ENCODE results near the gene MAP7D3.

Gene MAP7D3

GRCh38 chrX:136215559-136215958 lies 35.6 kb downstream of the MAP7D3 start:
- TF ChIP-seq CEBPB (IDR thresholded peaks at IDR 0.05) = no peak
- TF ChIP-seq USF1 (IDR thresholded peaks at IDR 0.05) = no peak

- TF ChIP-seq TEAD4 (IDR thresholded peaks at IDR 0.05) = no peak
- TF ChIP-seq REST (IDR thresholded peaks at IDR 0.05; ENCODE audit: low read depth) = no peak
- TF ChIP-seq TCF12 (IDR thresholded peaks at IDR 0.05; ENCODE audit: low read depth) = no peak
- no peak for TF ChIP-seq USF1 (IDR thresholded peaks at IDR 0.05)
- TF ChIP-seq ZBTB7A (IDR thresholded peaks at IDR 0.05; ENCODE audit: low read depth) = no peak
- TF ChIP-seq CREB1 (IDR thresholded peaks at IDR 0.05; ENCODE audit: low read depth) = no peak
- TF ChIP-seq RAD21 (IDR thresholded peaks at IDR 0.05; ENCODE audit: low read depth) = no peak
- TF ChIP-seq MAX (IDR thresholded peaks at IDR 0.05) = no peak
- no peak for TF ChIP-seq CEBPB (IDR thresholded peaks at IDR 0.05)
- TF ChIP-seq FOXM1 (IDR thresholded peaks at IDR 0.05; ENCODE audit: borderline replicate concordance, low read depth) = no peak
- TF ChIP-seq EGR1 (IDR thresholded peaks at IDR 0.05) = no peak
Measured at GRCh38 chrX:136214551-136214950, 36.6 kb downstream of the MAP7D3 start.

GRCh38 chrX:136212557-136213111 lies 38.6 kb downstream of the MAP7D3 start:
- no peak for TF ChIP-seq EP300 (IDR thresholded peaks at IDR 0.05; ENCODE audit: borderline replicate concordance)
- no peak for TF ChIP-seq CEBPB (IDR thresholded peaks at IDR 0.05)
- TF ChIP-seq CREB1 (IDR thresholded peaks at IDR 0.05; ENCODE audit: low read depth) = no peak
- TF ChIP-seq EGR1 (IDR thresholded peaks at IDR 0.05) = no peak
- TF ChIP-seq FOXM1 (IDR thresholded peaks at IDR 0.05; ENCODE audit: borderline replicate concordance, low read depth) = no peak
- TF ChIP-seq ZBTB7A (IDR thresholded peaks at IDR 0.05; ENCODE audit: low read depth) = no peak
- no peak for TF ChIP-seq USF1 (IDR thresholded peaks at IDR 0.05)

- TF ChIP-seq USF1 (IDR thresholded peaks at IDR 0.05) (no peak), TCF12 (IDR thresholded peaks at IDR 0.05; ENCODE audit: low read depth) (no peak), TEAD4 (IDR thresholded peaks at IDR 0.05) (no peak)
Measured at GRCh38 chrX:136211766-136212556, 39.2 kb downstream of the MAP7D3 start.

- TF ChIP-seq YY1 (IDR thresholded peaks at IDR 0.05; ENCODE audit: low read depth) (no peak), CREB1 (IDR thresholded peaks at IDR 0.05; ENCODE audit: low read depth) (no peak), FOXM1 (IDR thresholded peaks at IDR 0.05; ENCODE audit: borderline replicate concordance, low read depth) (no peak)
Measured at GRCh38 chrX:136210806-136211205, 40.4 kb downstream of the MAP7D3 start.

GRCh38 chrX:136210243-136210642 lies 41.0 kb downstream of the MAP7D3 start:
- TF ChIP-seq MAX (IDR thresholded peaks at IDR 0.05) = no peak
- TF ChIP-seq RAD21 (IDR thresholded peaks at IDR 0.05; ENCODE audit: low read depth) = no peak
- no peak for TF ChIP-seq USF1 (IDR thresholded peaks at IDR 0.05)
- TF ChIP-seq ZBTB7A (IDR thresholded peaks at IDR 0.05; ENCODE audit: low read depth) = no peak
- no peak for TF ChIP-seq EP300 (IDR thresholded peaks at IDR 0.05; ENCODE audit: borderline replicate concordance)
- TF ChIP-seq YY1 (IDR thresholded peaks at IDR 0.05; ENCODE audit: low read depth) = no peak
- TF ChIP-seq TAF1 (IDR thresholded peaks at IDR 0.05; ENCODE audit: low read depth) = no peak
- no peak for TF ChIP-seq CEBPB (IDR thresholded peaks at IDR 0.05)
- no peak for TF ChIP-seq CREB1 (IDR thresholded peaks at IDR 0.05; ENCODE audit: low read depth)
- no peak for TF ChIP-seq NFIC (IDR thresholded peaks at IDR 0.05)
- TF ChIP-seq TEAD4 (IDR thresholded peaks at IDR 0.05) = no peak

- TF ChIP-seq YY1 (IDR thresholded peaks at IDR 0.05; ENCODE audit: low read depth) = no peak
- TF ChIP-seq FOXM1 (IDR thresholded peaks at IDR 0.05; ENCODE audit: borderline replicate concordance, low read depth) = no peak
- TF ChIP-seq ZBTB7A (IDR thresholded peaks at IDR 0.05; ENCODE audit: low read depth) = no peak
- no peak for TF ChIP-seq RAD21 (IDR thresholded peaks at IDR 0.05; ENCODE audit: low read depth)
- no peak for TF ChIP-seq CEBPB (IDR thresholded peaks at IDR 0.05)
Measured at GRCh38 chrX:136209751-136210150, 41.4 kb downstream of the MAP7D3 start.

Measured in Ishikawa (cell line).